ENCODE results near the gene MIXL1.
"Not testable (repeated sequence)": the region's sequence is repeated elsewhere in the genome, so short reads cannot be mapped to it uniquely, and the experiment has no call there.

The MIXL1 gene

DNA sequence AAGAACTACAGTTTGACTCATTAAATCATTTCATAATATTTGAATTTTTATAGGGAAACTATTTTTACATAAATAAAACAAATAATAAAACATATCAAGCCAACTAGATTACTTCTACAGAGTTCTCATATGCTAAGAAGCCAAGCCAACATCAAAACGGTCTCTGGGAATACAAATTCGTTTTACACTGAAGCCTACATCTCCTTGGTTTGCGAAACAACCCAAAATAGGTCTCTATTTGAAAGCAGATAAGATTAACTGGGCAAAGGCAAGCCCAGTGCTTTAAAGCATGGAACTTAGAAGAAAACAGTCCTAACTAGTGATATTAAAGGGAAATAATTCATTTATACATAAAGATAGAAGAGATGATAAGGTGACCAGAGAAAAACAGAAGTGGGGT lies 25.3 kb downstream of the MIXL1 start:
- Histone ChIP-seq H3K27me3 (ENCODE audit: insufficient read depth, poor library complexity, severe bottlenecking) (no peaks in the 10 kb centered on the region), H3K4me3 (replicated peaks; ENCODE audit: insufficient read depth, low read length) (no peak overlapping the region), H3K27ac (replicated peaks) (no peak overlapping the region)
- TF ChIP-seq GABPA (IDR thresholded peaks at IDR 0.05; ENCODE audit: low read depth) (no peak), SPI1 (IDR thresholded peaks at IDR 0.05; ENCODE audit: borderline replicate concordance, low read depth) (no peak)
- TF ChIP-seq, protein P1, sequence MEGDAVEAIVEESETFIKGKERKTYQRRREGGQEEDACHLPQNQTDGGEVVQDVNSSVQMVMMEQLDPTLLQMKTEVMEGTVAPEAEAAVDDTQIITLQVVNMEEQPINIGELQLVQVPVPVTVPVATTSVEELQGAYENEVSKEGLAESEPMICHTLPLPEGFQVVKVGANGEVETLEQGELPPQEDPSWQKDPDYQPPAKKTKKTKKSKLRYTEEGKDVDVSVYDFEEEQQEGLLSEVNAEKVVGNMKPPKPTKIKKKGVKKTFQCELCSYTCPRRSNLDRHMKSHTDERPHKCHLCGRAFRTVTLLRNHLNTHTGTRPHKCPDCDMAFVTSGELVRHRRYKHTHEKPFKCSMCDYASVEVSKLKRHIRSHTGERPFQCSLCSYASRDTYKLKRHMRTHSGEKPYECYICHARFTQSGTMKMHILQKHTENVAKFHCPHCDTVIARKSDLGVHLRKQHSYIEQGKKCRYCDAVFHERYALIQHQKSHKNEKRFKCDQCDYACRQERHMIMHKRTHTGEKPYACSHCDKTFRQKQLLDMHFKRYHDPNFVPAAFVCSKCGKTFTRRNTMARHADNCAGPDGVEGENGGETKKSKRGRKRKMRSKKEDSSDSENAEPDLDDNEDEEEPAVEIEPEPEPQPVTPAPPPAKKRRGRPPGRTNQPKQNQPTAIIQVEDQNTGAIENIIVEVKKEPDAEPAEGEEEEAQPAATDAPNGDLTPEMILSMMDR (IDR thresholded peaks at IDR 0.05; ENCODE audit: insufficient read depth, low read length) = no peak
- no peak for DNase-seq (ENCODE audit: low read depth in 1 of 2, low spot score in 1 of 2)

DNA sequence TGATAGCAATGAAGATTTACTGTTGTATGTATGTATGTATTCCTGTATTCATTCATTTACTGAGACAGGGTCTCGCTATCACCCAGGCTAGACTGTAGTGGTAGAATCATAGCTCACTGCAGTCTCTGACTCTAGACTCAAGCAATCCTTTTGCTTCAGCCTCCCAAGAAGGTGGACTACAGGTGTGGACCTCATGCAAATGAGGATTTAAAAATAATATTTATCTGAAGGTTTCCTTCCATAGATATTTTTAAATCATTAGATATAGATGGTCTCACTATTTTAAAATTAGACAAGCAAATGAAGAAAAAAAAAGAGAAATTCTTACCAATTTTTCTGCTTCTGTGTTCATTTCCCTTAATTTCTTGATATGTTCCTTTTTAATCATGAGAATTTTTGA lies 27.0 kb downstream of the MIXL1 start:
- Histone ChIP-seq H3K4me3 (replicated peaks; ENCODE audit: insufficient read depth, low read length) (no peak overlapping the region), H3K27ac (replicated peaks) (no peak overlapping the region), H3K27me3 (ENCODE audit: insufficient read depth, poor library complexity, severe bottlenecking) (no peaks in the 10 kb centered on the region)
- TF ChIP-seq, protein P1 (IDR thresholded peaks at IDR 0.05; ENCODE audit: insufficient read depth, low read length) = no peak
- TF ChIP-seq GABPA (IDR thresholded peaks at IDR 0.05; ENCODE audit: low read depth) (no peak), SPI1 (IDR thresholded peaks at IDR 0.05; ENCODE audit: borderline replicate concordance, low read depth) (no peak), POLR2AphosphoS5 (IDR thresholded peaks at IDR 0.05; ENCODE audit: low read depth) (no peak), REST (IDR thresholded peaks at IDR 0.05; ENCODE audit: insufficient replicate concordance, low read depth) (no peak)
- DNase-seq (ENCODE audit: low read depth in 1 of 2, low spot score in 1 of 2) = no peak

GRCh38 chr1:226252841-226253240 lies 29.4 kb downstream of the MIXL1 start:
- not testable (repeated sequence) for H3K27ac ChIP-seq (replicated peaks); H3K4me3 ChIP-seq (replicated peaks; ENCODE audit: insufficient read depth, low read length); DNase-seq (ENCODE audit: low read depth in 1 of 2, low spot score in 1 of 2); H3K27me3 ChIP-seq (ENCODE audit: insufficient read depth, poor library complexity, severe bottlenecking)

DNA sequence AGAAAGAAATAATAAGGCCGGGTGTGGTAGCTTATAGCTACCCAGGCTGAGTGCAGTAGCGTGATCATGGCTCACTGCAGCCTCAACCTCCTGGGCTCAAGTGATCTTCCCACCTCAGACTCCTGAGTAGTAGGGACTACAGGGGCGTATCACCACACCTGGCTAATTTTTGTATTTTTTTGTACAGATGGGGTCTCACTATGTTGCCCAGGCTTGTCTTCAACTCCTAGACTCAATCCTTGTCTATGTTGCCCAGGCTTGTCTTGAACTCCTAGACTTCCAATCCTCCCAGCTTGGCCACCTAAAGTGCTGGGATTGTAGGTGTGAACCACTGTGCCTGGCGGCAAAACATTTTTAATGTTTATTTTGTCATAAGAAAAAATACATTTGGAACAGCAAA lies 30.5 kb downstream of the MIXL1 start:
- TF ChIP-seq, protein P1 (IDR thresholded peaks at IDR 0.05; ENCODE audit: insufficient read depth, low read length) = no peak
- no peak for TF ChIP-seq SPI1 (IDR thresholded peaks at IDR 0.05; ENCODE audit: borderline replicate concordance, low read depth)
- no peak for TF ChIP-seq REST (IDR thresholded peaks at IDR 0.05; ENCODE audit: insufficient replicate concordance, low read depth)
- TF ChIP-seq POLR2AphosphoS5 (IDR thresholded peaks at IDR 0.05; ENCODE audit: low read depth) = no peak
- no peak for TF ChIP-seq GABPA (IDR thresholded peaks at IDR 0.05; ENCODE audit: low read depth)
- DNase-seq (ENCODE audit: low read depth in 1 of 2, low spot score in 1 of 2) = no peak
- Histone ChIP-seq H3K27me3 (ENCODE audit: insufficient read depth, poor library complexity, severe bottlenecking) (no peaks in the 10 kb centered on the region), H3K27ac (replicated peaks) (no peak overlapping the region), H3K4me3 (replicated peaks; ENCODE audit: insufficient read depth, low read length) (no peak overlapping the region)

Measured in HL-60 (cell line).